Measurements from ENCODE around the gene CLEC4G. TPM values are rescaled to one million over a fixed set of nuclear protein-coding genes. Genes with fewer than 3 reads are reported as not detected.

CLEC4G gene
- total and polyA plus RNA-seq, 2 of the 13 experiments (the other 11 are each of a cell fraction or from before 2014, with no cell fraction given) = not detected

- no peak overlapping the region for H2AFZ ChIP-seq (ENCODE audit: low read length)
- WGBS (ENCODE audit: low lambda C conversion rate) = 33% methylated on average over 24 of the region's 78 CpGs
- in situ Hi-C loops (cut with HindIII; ENCODE audit: extremely low pct_ligation_motif_present, low pct_unique_long_range_greater_than_20kb) (no loop called here), intact Hi-C loops (cut with micrococcal nuclease; ENCODE audit: unreplicated experiment) (no loop called here)
- FAIRE-seq (no peak), ATAC-seq (peak; percentile 26; the same call in 2 of the 3 replicates), DNase-seq (ENCODE audit: low spot score) (no peak)
- no peak for TF ChIP-seq ZSCAN30 (CRISPR knock-in tag; IDR thresholded peaks at IDR 0.05)
- TF ChIP-seq RARA (CRISPR knock-in tag; IDR thresholded peaks at IDR 0.05) = 0 out of 2 replicates have a peak, but pooled peaks have one; percentile 16
- no peak for TF ChIP-seq PLSCR1 (CRISPR knock-in tag; IDR thresholded peaks at IDR 0.05; ENCODE audit: borderline replicate concordance)
- no peak for TF ChIP-seq YEATS4 (CRISPR knock-in tag; IDR thresholded peaks at IDR 0.05; ENCODE audit: borderline replicate concordance)
- TF ChIP-seq SNAPC5 (CRISPR knock-in tag; IDR thresholded peaks at IDR 0.05; ENCODE audit: borderline replicate concordance) = no peak
- no peak for TF ChIP-seq NCOA5 (CRISPR knock-in tag; IDR thresholded peaks at IDR 0.05)
- TF ChIP-seq FOXK2 (IDR thresholded peaks at IDR 0.05) = no peak
- TF ChIP-seq MED8 (CRISPR knock-in tag; IDR thresholded peaks at IDR 0.05; ENCODE audit: insufficient replicate concordance) = no peak
- no peak for TF ChIP-seq HHEX (CRISPR knock-in tag; IDR thresholded peaks at IDR 0.05)
- 0 out of 2 replicates have a peak, but pooled peaks have one; percentile 13 for TF ChIP-seq RXRA (CRISPR knock-in tag; IDR thresholded peaks at IDR 0.05)
- TF ChIP-seq NR2C2 (CRISPR knock-in tag; IDR thresholded peaks at IDR 0.05; ENCODE audit: borderline replicate concordance) = peak; percentile 55; the same call in 1 of the 2 replicates
- TF ChIP-seq ZNF326 (CRISPR knock-in tag; IDR thresholded peaks at IDR 0.05; ENCODE audit: borderline replicate concordance) = no peak
- H4K20me1 ChIP-seq (ENCODE audit: insufficient read depth, low read length) = no peaks in the 10 kb centered on the region
- H3K27me3 ChIP-seq (ENCODE audit: control insufficient read depth in 1 of 2, insufficient read depth in 2 of 2, low read length in 2 of 2) = peaks cover 1 to 31% of the 10 kb centered on the region in 2 experiments; a peak in 3 of 5 replicates
- H3K79me2 ChIP-seq (ENCODE audit: insufficient read depth, low read length) = no peaks in the 10 kb centered on the region
- H3K9me3 ChIP-seq (ENCODE audit: low read length) = no peaks in the 10 kb centered on the region
- ChIA-PET CTCF (ENCODE audit: low intra/inter-chr PET ratio, low total read pairs) (no interaction called here), POLR2A (no interaction called here)
- no peak overlapping the region for H3K27ac ChIP-seq (ENCODE audit: extremely low read length, insufficient read depth, low read length)
- no peaks in the 10 kb centered on the region for H3K36me3 ChIP-seq (replicated peaks in 1 of 2; ENCODE audit: control insufficient read depth in 1 of 2, insufficient read depth in 2 of 2, low read length in 2 of 2)
- no peak overlapping the region for H3K9ac ChIP-seq (ENCODE audit: insufficient read depth, low read depth, low read length)
- no TSS peak for BruUV-seq (replicated peaks)
- no peaks in the 10 kb centered on the region for H3K4me1 ChIP-seq (ENCODE audit: insufficient read depth, low read length)
- H3K4me3 ChIP-seq (replicated peaks in 1 of 3; ENCODE audit: insufficient read depth in 1 of 3, low read depth in 2 of 3, low read length in 3 of 3) = no peak overlapping the region
- no peak overlapping the region for H3K4me2 ChIP-seq (ENCODE audit: low read depth, low read length)
Observed at GRCh38 chr19:7730286-7731217, 1.4 kb downstream of the CLEC4G start.
